Activated T-helper 17 cell treated with anti-CD3 and anti-CD28 coated beads, Interleukin-2, amount 50 U/mL, for 72 hours (primary cell): Measurements from ENCODE around the gene OSBPL9. TPM values are rescaled to one million over a fixed set of nuclear protein-coding genes. Genes with fewer than 3 reads are reported as not detected.

Experiments used
- total RNA-seq, 2 donors: library from RNA; stranded (reverse); gene quantifications; one replicate each; pipeline ENCODE4 v1.2.3, GENCODE V29; 2022

The OSBPL9 gene
- total RNA-seq, 2 donors from 2014 or later = 42.9 to 47.6 TPM

Other genes starting within 250 kb of the OSBPL9 start
- gene EPS15, start 97.8 kb upstream of the OSBPL9 start, total RNA-seq = 10 to 100 TPM; 54.2 to 65.4 TPM